Tibial artery (tissue), 4 donors: ENCODE results near the gene ASCL2.

Experiments used
- DNase-seq, 2 donors: peaks; one replicate each; pipeline ENCODE4 v3.0.0-alpha.2; 2019
- H3K27ac ChIP-seq, 2 donors: fragments of 200-600 bp; sonication (generic) in 1 of 2; 1 replicate in 1 of 2; 2 replicates in 1 of 2; pipeline ENCODE4 v1.5.1; 2018 to 2019; ENCODE audit warnings: mild to moderate bottlenecking in 1 of 2
- H3K27me3 ChIP-seq, 2 donors: fragments of 200-600 bp; sonication (generic) in 1 of 2; one replicate each; pipeline versions ENCODE4 v1.5.1 to v1.6.0; 2016 to 2019
- H3K36me3 ChIP-seq, 3 donors: fragments of 200-600 bp; sonication (generic) in 2 of 3; one replicate each; pipeline ENCODE4 v1.5.1; 2016 to 2019; ENCODE audit warnings: mild to moderate bottlenecking in 2 of 3
- H3K4me1 ChIP-seq, 4 donors: fragments of 200-600 bp; sonication (generic) in 2 of 4; 1 replicate in 3 of 4; 2 replicates in 1 of 4; pipeline ENCODE4 v1.5.1; 2016 to 2019
- H3K4me3 ChIP-seq, 2 donors: fragments of 200-600 bp; sonication (generic) in 1 of 2; 1 replicate in 1 of 2; 2 replicates in 1 of 2; pipeline ENCODE4 v1.5.1; 2018 to 2019; ENCODE audit warnings: mild to moderate bottlenecking in 2 of 2
- H3K9me3 ChIP-seq, 3 donors: fragments of 200-600 bp; sonication (generic) in 1 of 3; one replicate each; pipeline ENCODE4 v1.5.1; 2016 to 2019
- intact Hi-C: fragments of 100-400 bp; cut with DNase I; formaldehyde crosslinking; loops from one replicate; pipeline ENCODE4 v1.15.0; 2023; ENCODE audit warnings: low total_unique reads
- TF ChIP-seq, protein P1 (sequence below), 2 experiments: fragments of 200-600 bp in 1 of 2; fragments of 450-650 bp in 1 of 2; IDR thresholded peaks; one replicate each; pipeline ENCODE4 v1.5.1; 2017 to 2019; ENCODE audit warnings: antibody characterized with exemption in 2 of 2, mild to moderate bottlenecking in 1 of 2, moderate library complexity in 1 of 2

The ASCL2 gene

DNA sequence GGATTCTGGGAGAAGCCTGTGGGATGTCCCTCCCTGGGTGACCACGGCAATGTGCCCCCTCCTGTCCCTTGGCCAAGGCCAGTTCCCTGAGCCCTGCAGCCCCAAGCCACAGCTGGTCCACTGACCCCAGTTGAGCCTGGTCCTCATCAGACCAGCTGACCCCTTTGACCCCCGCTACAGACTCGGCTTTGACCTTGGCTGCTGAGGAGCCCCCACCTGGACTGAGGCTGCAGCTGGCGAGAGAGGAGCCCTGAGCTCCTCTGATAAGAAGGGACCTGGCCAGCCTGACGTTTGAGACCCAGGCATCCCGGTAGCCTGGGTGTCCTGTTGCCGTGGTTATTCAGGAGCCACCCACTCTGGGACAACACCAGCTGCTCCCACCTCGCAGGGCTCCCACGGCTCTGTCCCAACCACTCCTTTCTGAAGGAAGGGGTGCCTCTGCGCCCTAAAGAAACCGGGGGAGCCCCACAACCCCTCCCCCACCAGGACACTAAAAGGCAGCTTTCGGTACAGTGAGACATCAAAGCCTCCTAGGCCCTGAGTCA, 3.0 kb downstream of the ASCL2 start:
- H3K27ac ChIP-seq: no peak overlapping the region
- no peak overlapping the region for H3K4me3 ChIP-seq
- intact Hi-C loops: no loop called here
- peaks cover 0 to 27% (median 21%) of the 10 kb centered on the region in 4 donors for H3K4me1 ChIP-seq
- peaks cover 0 to 66% of the 10 kb centered on the region in 2 donors for H3K27me3 ChIP-seq
- TF ChIP-seq, protein P1, sequence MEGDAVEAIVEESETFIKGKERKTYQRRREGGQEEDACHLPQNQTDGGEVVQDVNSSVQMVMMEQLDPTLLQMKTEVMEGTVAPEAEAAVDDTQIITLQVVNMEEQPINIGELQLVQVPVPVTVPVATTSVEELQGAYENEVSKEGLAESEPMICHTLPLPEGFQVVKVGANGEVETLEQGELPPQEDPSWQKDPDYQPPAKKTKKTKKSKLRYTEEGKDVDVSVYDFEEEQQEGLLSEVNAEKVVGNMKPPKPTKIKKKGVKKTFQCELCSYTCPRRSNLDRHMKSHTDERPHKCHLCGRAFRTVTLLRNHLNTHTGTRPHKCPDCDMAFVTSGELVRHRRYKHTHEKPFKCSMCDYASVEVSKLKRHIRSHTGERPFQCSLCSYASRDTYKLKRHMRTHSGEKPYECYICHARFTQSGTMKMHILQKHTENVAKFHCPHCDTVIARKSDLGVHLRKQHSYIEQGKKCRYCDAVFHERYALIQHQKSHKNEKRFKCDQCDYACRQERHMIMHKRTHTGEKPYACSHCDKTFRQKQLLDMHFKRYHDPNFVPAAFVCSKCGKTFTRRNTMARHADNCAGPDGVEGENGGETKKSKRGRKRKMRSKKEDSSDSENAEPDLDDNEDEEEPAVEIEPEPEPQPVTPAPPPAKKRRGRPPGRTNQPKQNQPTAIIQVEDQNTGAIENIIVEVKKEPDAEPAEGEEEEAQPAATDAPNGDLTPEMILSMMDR (IDR thresholded peaks at IDR 0.05): no peak
- no peaks in the 10 kb centered on the region for H3K36me3 ChIP-seq
- no peak for DNase-seq
- H3K9me3 ChIP-seq: no peaks in the 10 kb centered on the region

DNA sequence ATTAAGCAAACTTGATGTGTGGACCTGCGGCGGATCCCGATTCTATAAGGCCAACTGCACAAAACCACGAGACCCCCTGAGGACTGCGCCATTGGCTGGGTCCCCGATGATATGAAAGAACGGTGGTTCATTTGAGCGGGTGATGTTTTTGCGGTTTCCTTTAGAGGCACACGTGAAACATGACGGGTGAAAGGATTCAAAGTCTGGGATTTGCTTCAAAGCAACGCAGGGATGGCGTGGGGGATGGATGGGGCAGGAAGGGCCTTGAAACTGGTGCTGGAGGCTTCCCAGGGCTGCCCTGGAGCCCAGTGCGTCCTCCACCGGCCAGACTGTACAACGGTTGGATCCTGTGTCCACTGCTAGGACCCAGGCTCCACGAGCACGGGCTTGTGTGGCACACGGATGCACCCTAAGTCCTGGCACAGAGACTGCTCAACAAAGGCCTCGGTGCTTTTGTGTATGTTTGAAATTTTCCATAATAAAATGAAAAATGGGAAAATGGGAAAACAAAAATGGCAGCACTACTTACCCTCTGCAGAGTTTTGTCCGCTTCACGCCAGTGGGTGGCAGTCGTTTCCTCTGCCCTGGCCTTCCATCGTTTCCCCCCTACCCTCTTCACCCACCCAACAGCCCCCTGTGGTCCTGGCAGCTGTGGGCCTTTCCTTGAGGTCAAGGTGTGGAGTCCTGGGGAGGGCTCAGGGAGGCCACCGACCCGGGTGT, 3.6 kb downstream of the ASCL2 start:
- H3K4me1 ChIP-seq: peaks cover 0 to 27% (median 21%) of the 10 kb centered on the region in 4 donors
- H3K36me3 ChIP-seq: no peaks in the 10 kb centered on the region
- no peak for DNase-seq
- H3K9me3 ChIP-seq: no peaks in the 10 kb centered on the region
- H3K4me3 ChIP-seq: no peak overlapping the region
- no peak overlapping the region for H3K27ac ChIP-seq
- TF ChIP-seq, protein P1 (IDR thresholded peaks at IDR 0.05): no peak
- peaks cover 0 to 64% of the 10 kb centered on the region in 2 donors for H3K27me3 ChIP-seq
- intact Hi-C loops: no loop called here

DNA sequence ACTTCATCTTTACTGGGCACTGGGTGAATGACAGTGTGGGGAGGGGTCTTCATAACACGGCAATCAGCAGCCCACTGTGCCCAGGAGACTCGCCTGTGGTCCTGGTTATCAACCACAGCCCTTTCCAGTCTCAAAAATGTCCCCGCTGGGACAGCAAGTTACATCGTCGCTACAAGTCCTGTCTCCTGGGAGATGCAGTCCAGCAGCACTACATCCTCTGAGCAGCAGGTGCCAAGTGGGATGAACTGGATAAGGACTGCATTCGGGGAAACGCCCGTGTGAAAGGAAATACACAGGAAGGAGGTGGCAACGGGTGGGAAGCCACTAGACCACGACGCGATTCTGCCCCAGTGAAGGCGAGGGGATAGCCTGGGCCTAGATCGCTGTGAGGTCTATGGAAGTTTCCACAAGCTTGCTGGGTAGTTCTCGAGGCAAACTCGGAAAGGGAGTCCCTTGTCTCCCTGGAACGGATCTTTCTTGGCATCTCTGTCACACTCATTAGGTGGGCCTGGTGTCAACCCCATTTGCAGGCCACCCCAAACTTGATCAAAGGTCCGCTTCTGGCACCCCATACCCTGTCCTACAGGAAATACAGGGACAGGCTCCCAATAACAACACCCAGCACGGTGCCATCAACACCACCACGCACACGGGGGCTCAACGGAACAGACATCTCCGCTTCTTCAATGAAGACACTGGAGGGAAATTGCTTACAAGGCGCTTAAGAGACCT, 4.4 kb downstream of the ASCL2 start:
- Histone ChIP-seq H3K27ac (no peak overlapping the region), H3K36me3 (no peaks in the 10 kb centered on the region), H3K27me3 (peaks cover 0 to 64% of the 10 kb centered on the region in 2 donors), H3K4me3 (no peak overlapping the region), H3K9me3 (no peaks in the 10 kb centered on the region), H3K4me1 (peaks cover 0 to 24% (median 21%) of the 10 kb centered on the region in 4 donors)
- TF ChIP-seq, protein P1 (IDR thresholded peaks at IDR 0.05): no peak
- intact Hi-C loops: no loop called here
- no peak for DNase-seq

DNA sequence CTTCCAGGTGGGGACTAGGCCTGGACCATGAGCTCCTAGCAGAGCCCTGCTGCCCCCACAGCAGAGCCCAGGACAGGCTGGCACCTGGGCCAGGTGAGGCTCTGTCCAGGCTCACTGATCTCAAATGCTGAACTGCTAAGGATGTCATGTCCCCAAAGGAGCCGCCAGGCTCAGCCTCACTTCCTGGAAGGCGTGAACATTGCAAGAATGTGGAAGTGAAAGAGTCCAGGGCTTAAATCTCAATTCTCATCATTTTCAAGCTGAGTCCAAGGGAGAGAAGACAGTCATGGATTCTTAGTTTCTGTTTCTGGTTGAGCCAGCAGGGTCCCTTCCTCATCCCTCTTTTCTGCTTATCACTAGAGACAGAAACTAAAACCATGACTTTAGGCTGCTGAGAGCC, 5.0 kb downstream of the ASCL2 start:
- intact Hi-C loops: no loop called here
- Histone ChIP-seq H3K36me3 (no peaks in the 10 kb centered on the region), H3K4me1 (peaks cover 0 to 20% (median 18%) of the 10 kb centered on the region in 4 donors), H3K27ac (no peak overlapping the region), H3K9me3 (no peaks in the 10 kb centered on the region), H3K4me3 (no peak overlapping the region), H3K27me3 (peaks cover 0 to 64% of the 10 kb centered on the region in 2 donors)
- DNase-seq: no peak
- TF ChIP-seq, protein P1 (IDR thresholded peaks at IDR 0.05): no peak

DNA sequence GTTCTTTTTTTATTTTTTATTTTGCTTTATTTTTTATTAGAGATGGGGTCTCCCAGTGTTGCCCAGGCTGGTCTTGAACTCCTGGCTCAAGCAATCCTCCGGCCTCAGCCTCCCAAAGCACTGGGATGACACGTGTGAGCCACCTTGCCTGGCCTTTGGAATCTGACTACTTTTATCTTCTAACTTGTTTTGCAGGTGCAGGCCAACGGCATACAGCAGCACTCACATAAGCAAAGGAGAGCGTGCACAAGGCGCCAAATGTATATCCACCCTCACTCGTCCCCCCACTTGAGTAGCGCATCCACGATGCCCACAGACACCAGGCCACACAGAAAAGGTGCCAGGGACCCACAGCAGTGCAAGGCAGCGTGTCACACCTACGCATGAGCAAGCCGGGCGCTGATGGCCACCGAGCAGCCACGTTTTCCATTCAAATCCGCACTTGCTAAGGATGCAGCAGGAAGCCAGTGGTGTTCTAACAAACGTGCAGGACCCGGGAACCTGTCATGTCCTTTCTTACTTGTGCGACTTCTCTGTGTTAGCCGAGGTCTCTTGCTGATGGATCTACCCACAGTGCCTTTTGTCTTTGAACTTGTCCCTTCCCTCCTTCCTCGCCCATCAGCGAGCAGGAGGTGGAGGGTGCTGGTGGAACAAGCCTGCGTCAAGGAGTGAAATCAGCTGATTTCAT, 5.9 kb downstream of the ASCL2 start:
- H3K4me3 ChIP-seq: no peak overlapping the region
- no peaks in the 10 kb centered on the region for H3K9me3 ChIP-seq
- no peak overlapping the region for H3K27ac ChIP-seq
- intact Hi-C loops: no loop called here
- H3K36me3 ChIP-seq: no peaks in the 10 kb centered on the region
- peaks cover 0 to 11% (median 9%) of the 10 kb centered on the region in 4 donors for H3K4me1 ChIP-seq
- TF ChIP-seq, protein P1 (IDR thresholded peaks at IDR 0.05): no peak
- no peak for DNase-seq
- peaks cover 0 to 62% of the 10 kb centered on the region in 2 donors for H3K27me3 ChIP-seq
